Astrocyte (in vitro differentiated cells and primary cell): Measurements from ENCODE around the gene TEAD4. TPM values are rescaled to one million over a fixed set of nuclear protein-coding genes. Genes with fewer than 3 reads are reported as not detected.

Experiments used
- DNase-seq: peaks from one replicate; pipeline ENCODE4 v3.0.0-alpha.2; 2010; ENCODE audit warnings: low read depth
- FAIRE-seq: peaks from 2 replicates; lab custom pipeline; 2011; peaks lifted over from hg19 to GRCh38; lab: Jason Lieb, UNC
- H2AFZ ChIP-seq: 2 replicates; pipeline ENCODE4 v1.6.0; 2012; ENCODE audit warnings: low read depth, low read length, inconsistent platforms
- H3K27ac ChIP-seq: 2 replicates; pipeline ENCODE4 v1.5.1; 2011; ENCODE audit warnings: low read depth, low read length, inconsistent platforms
- H3K27me3 ChIP-seq: 2 replicates; pipeline ENCODE4 v1.6.0; 2011; ENCODE audit warnings: low read length, inconsistent platforms; ENCODE audit not compliant: insufficient read depth
- H3K36me3 ChIP-seq: 2 replicates; pipeline ENCODE4 v1.5.1; 2011; ENCODE audit warnings: low read length, inconsistent platforms; ENCODE audit not compliant: insufficient read depth
- H3K4me1 ChIP-seq: 2 replicates; pipeline ENCODE4 v1.5.1; 2011; ENCODE audit warnings: low read length, inconsistent platforms; ENCODE audit not compliant: insufficient read depth
- H3K4me2 ChIP-seq: 2 replicates; pipeline ENCODE4 v1.6.0; 2012; ENCODE audit warnings: low read length, inconsistent platforms
- H3K4me3 ChIP-seq: 2 replicates; pipeline ENCODE4 v1.5.1; 2011; ENCODE audit warnings: low read depth, mild to moderate bottlenecking, low read length, inconsistent platforms; ENCODE audit not compliant: insufficient read depth
- H3K79me2 ChIP-seq: 2 replicates; pipeline ENCODE4 v1.6.0; 2012; ENCODE audit warnings: mild to moderate bottlenecking, low read length, inconsistent platforms; ENCODE audit not compliant: insufficient read depth
- H3K9ac ChIP-seq: 2 replicates; pipeline ENCODE4 v1.6.0; 2012; ENCODE audit warnings: mild to moderate bottlenecking, low read length, inconsistent platforms
- H3K9me3 ChIP-seq: 2 replicates; pipeline ENCODE4 v1.5.1; 2012; ENCODE audit warnings: low read depth, mild to moderate bottlenecking, low read length, inconsistent platforms; ENCODE audit not compliant: insufficient read depth
- H4K20me1 ChIP-seq: 2 replicates; pipeline ENCODE4 v1.6.0; 2012; ENCODE audit warnings: low read length, inconsistent platforms; ENCODE audit not compliant: insufficient read depth
- H3K27ac Mint-ChIP-seq: one replicate; pipeline ENCODE4 v1.8.0; 2021; ENCODE audit warnings: mild to moderate bottlenecking, mixed read lengths; ENCODE audit not compliant: unreplicated experiment
- H3K27me3 Mint-ChIP-seq: one replicate; pipeline ENCODE4 v1.8.0; 2021; ENCODE audit warnings: low read depth, mixed read lengths; ENCODE audit not compliant: unreplicated experiment
- H3K36me3 Mint-ChIP-seq: one replicate; pipeline ENCODE4 v1.8.0; 2021; ENCODE audit warnings: low read depth, mixed read lengths; ENCODE audit not compliant: unreplicated experiment
- H3K4me1 Mint-ChIP-seq: one replicate; pipeline ENCODE4 v1.8.0; 2021; ENCODE audit warnings: low read depth, mixed read lengths; ENCODE audit not compliant: unreplicated experiment
- H3K4me3 Mint-ChIP-seq: one replicate; pipeline ENCODE4 v1.8.0; 2021; ENCODE audit warnings: mild to moderate bottlenecking, moderate library complexity, mixed read lengths; ENCODE audit not compliant: unreplicated experiment
- H3K9me3 Mint-ChIP-seq: one replicate; pipeline ENCODE4 v1.8.0; 2021; ENCODE audit warnings: mild to moderate bottlenecking, mixed read lengths; ENCODE audit not compliant: unreplicated experiment
- EZH2 ChIP-seq: IDR thresholded peaks from 2 replicates; pipeline ENCODE4 v1.6.1; 2012; ENCODE audit warnings: mild to moderate bottlenecking, low read length, inconsistent platforms; ENCODE audit not compliant: insufficient read depth
- total RNA-seq: library from RNA; stranded (reverse); gene quantifications from 2 replicates; pipeline ENCODE4 v1.2.1, GENCODE V29; 2021
- TF ChIP-seq, protein P1 (sequence below): IDR thresholded peaks from 2 replicates; pipeline ENCODE4 v1.5.1; 2011; ENCODE audit warnings: low read depth, mild to moderate bottlenecking, inconsistent platforms, low read length, moderate library complexity; ENCODE audit not compliant: insufficient read depth

Gene TEAD4
- total RNA-seq, 1 donor from 2014 or later, result 19.1 TPM

GRCh38 chr12:3069714-3070113, 110.5 kb downstream of the TEAD4 start:
- no peak overlapping the region for H3K4me3 Mint-ChIP-seq
- H3K27ac Mint-ChIP-seq, result no peak overlapping the region
- H3K4me2 ChIP-seq, result no peak overlapping the region
- H3K9me3 ChIP-seq, result no peaks in the 10 kb centered on the region
- H4K20me1 ChIP-seq, result no peaks in the 10 kb centered on the region
- H3K9me3 Mint-ChIP-seq, result peaks cover 2% of the 10 kb centered on the region
- no peak for TF ChIP-seq EZH2
- TF ChIP-seq, protein P1, sequence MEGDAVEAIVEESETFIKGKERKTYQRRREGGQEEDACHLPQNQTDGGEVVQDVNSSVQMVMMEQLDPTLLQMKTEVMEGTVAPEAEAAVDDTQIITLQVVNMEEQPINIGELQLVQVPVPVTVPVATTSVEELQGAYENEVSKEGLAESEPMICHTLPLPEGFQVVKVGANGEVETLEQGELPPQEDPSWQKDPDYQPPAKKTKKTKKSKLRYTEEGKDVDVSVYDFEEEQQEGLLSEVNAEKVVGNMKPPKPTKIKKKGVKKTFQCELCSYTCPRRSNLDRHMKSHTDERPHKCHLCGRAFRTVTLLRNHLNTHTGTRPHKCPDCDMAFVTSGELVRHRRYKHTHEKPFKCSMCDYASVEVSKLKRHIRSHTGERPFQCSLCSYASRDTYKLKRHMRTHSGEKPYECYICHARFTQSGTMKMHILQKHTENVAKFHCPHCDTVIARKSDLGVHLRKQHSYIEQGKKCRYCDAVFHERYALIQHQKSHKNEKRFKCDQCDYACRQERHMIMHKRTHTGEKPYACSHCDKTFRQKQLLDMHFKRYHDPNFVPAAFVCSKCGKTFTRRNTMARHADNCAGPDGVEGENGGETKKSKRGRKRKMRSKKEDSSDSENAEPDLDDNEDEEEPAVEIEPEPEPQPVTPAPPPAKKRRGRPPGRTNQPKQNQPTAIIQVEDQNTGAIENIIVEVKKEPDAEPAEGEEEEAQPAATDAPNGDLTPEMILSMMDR, result no peak
- no peak overlapping the region for H3K27ac ChIP-seq
- H3K79me2 ChIP-seq, result no peaks in the 10 kb centered on the region
- H3K36me3 ChIP-seq, result no peaks in the 10 kb centered on the region
- no peak overlapping the region for H3K9ac ChIP-seq
- no peak overlapping the region for H3K4me3 ChIP-seq
- H3K4me1 ChIP-seq, result peaks cover 12% of the 10 kb centered on the region
- H3K4me1 Mint-ChIP-seq, result peaks cover 7% of the 10 kb centered on the region
- H3K27me3 Mint-ChIP-seq, result peaks cover 13% of the 10 kb centered on the region
- no peak for FAIRE-seq
- no peaks in the 10 kb centered on the region for H3K36me3 Mint-ChIP-seq
- H3K27me3 ChIP-seq, result no peaks in the 10 kb centered on the region
- H2AFZ ChIP-seq, result no peak overlapping the region
- DNase-seq, result no peak

DNA sequence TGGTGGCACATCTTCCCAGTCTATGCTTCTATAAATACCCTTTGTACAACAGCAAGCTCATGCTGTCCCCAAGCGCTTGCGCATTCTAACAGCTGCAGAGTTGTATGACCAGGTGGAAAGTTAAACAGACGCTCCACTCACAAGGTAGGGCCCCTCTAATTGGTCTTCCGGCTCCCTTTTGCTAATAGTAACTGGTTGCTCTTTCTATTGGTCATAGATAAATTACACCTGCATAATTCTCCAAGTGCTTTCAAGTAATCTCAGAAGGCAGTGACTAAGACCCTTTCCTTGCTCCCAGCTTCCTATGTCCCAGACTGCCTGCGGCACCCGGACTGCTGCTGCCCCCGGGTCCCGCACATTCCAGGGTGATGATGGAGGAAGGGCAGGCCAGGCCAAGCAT, 111.9 kb downstream of the TEAD4 start:
- H4K20me1 ChIP-seq, result no peaks in the 10 kb centered on the region
- no peak overlapping the region for H3K4me2 ChIP-seq
- no peak overlapping the region for H2AFZ ChIP-seq
- H3K79me2 ChIP-seq, result no peaks in the 10 kb centered on the region
- no peaks in the 10 kb centered on the region for H3K36me3 Mint-ChIP-seq
- H3K36me3 ChIP-seq, result no peaks in the 10 kb centered on the region
- H3K4me1 ChIP-seq, result peaks cover 12% of the 10 kb centered on the region
- FAIRE-seq (no peak), DNase-seq (peak; percentile 20)
- H3K9me3 Mint-ChIP-seq, result no peaks in the 10 kb centered on the region
- H3K4me3 ChIP-seq, result no peak overlapping the region
- no peaks in the 10 kb centered on the region for H3K27me3 ChIP-seq
- no peak overlapping the region for H3K27ac Mint-ChIP-seq
- H3K4me1 Mint-ChIP-seq, result peaks cover 7% of the 10 kb centered on the region
- peaks cover 16% of the 10 kb centered on the region for H3K27me3 Mint-ChIP-seq
- H3K4me3 Mint-ChIP-seq, result no peak overlapping the region
- H3K9ac ChIP-seq, result no peak overlapping the region
- H3K27ac ChIP-seq, result no peak overlapping the region
- H3K9me3 ChIP-seq, result no peaks in the 10 kb centered on the region
- TF ChIP-seq, protein P1, result no peak
- TF ChIP-seq EZH2, result no peak

DNA sequence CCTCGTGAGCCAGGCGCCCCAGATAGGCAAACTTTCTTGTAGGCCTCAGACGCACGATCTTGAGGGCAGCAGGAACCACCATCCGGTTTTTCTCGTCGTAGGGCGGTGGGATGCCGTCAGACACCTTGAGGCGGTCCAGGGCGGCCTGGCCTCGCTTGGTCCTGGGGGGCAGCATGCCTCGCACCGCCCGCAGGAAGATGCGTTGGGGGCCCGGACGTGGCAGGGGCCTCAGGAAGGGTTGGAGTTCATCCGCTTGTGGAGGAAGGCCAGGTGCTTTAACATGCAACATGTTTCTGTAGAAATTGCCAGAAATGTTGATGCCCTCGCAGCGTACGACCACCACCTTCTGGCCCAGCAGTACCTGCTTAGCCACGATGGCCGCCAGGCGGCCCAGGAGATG, 112.5 kb downstream of the TEAD4 start:
- H3K4me1 Mint-ChIP-seq, result peaks cover 7% of the 10 kb centered on the region
- Histone ChIP-seq H3K9ac (no peak overlapping the region), H3K79me2 (no peaks in the 10 kb centered on the region), H3K36me3 (no peaks in the 10 kb centered on the region), H3K4me1 (peaks cover 18% of the 10 kb centered on the region), H3K9me3 (no peaks in the 10 kb centered on the region), H3K4me2 (no peak overlapping the region), H3K4me3 (no peak overlapping the region), H3K27me3 (no peaks in the 10 kb centered on the region), H2AFZ (no peak overlapping the region), H3K27ac (no peak overlapping the region), H4K20me1 (no peaks in the 10 kb centered on the region)
- DNase-seq (no peak), FAIRE-seq (no peak)
- peaks cover 16% of the 10 kb centered on the region for H3K27me3 Mint-ChIP-seq
- H3K9me3 Mint-ChIP-seq, result no peaks in the 10 kb centered on the region
- no peaks in the 10 kb centered on the region for H3K36me3 Mint-ChIP-seq
- H3K27ac Mint-ChIP-seq, result no peak overlapping the region
- no peak overlapping the region for H3K4me3 Mint-ChIP-seq
- no peak for TF ChIP-seq EZH2
- TF ChIP-seq, protein P1, result no peak
